RWPE2 (cell line): ENCODE measurements around the gene STRBP.

Source experiments
- ATAC-seq: fragments of 200-7000 bp; cut with Tn5 transposase; 3 replicates; pipeline ENCODE4 v1.9.1; 2021; ENCODE audit warnings: low read depth
- DNase-seq: peaks from one replicate; pipeline ENCODE4 v3.0.0-alpha.2; 2020; ENCODE audit warnings: low spot score
- H3K27ac ChIP-seq: fragments of 450-650 bp; 2 replicates; pipeline ENCODE4 v1.5.1; 2017; ENCODE audit warnings: mild to moderate bottlenecking; ENCODE audit not compliant: poor library complexity, severe bottlenecking
- H3K27me3 ChIP-seq: fragments of 250-450 bp; sonication (Bioruptor Pico); 2 replicates; pipeline ENCODE4 v1.5.1; 2021; ENCODE audit warnings: mild to moderate bottlenecking, moderate library complexity; ENCODE audit not compliant: insufficient read depth, poor library complexity, severe bottlenecking
- H3K36me3 ChIP-seq: fragments of 250-450 bp; sonication (Bioruptor Pico); 2 replicates; pipeline ENCODE4 v1.5.1; 2020; ENCODE audit warnings: low read depth, mild to moderate bottlenecking, moderate library complexity
- H3K4me1 ChIP-seq: fragments of 250-450 bp; sonication (Bioruptor Pico); 2 replicates; pipeline ENCODE4 v1.5.1; 2021; ENCODE audit warnings: mild to moderate bottlenecking, moderate library complexity; ENCODE audit not compliant: insufficient read depth, poor library complexity, severe bottlenecking
- H3K4me3 ChIP-seq: fragments of 250-450 bp; sonication (Bioruptor Pico); 2 replicates; pipeline ENCODE4 v1.5.1; 2021; ENCODE audit warnings: mild to moderate bottlenecking, moderate library complexity; ENCODE audit not compliant: severe bottlenecking
- H3K9me3 ChIP-seq: fragments of 250-450 bp; sonication (Bioruptor Pico); 2 replicates; pipeline ENCODE4 v1.5.1; 2021; ENCODE audit warnings: mild to moderate bottlenecking, moderate library complexity; ENCODE audit not compliant: severe bottlenecking
- TF ChIP-seq, protein P1 (sequence below): fragments of 450-650 bp; IDR thresholded peaks from one replicate; pipeline ENCODE4 v1.5.1; 2017; ENCODE audit warnings: mild to moderate bottlenecking, moderate library complexity; ENCODE audit not compliant: poor library complexity, severe bottlenecking

The STRBP gene

DNA sequence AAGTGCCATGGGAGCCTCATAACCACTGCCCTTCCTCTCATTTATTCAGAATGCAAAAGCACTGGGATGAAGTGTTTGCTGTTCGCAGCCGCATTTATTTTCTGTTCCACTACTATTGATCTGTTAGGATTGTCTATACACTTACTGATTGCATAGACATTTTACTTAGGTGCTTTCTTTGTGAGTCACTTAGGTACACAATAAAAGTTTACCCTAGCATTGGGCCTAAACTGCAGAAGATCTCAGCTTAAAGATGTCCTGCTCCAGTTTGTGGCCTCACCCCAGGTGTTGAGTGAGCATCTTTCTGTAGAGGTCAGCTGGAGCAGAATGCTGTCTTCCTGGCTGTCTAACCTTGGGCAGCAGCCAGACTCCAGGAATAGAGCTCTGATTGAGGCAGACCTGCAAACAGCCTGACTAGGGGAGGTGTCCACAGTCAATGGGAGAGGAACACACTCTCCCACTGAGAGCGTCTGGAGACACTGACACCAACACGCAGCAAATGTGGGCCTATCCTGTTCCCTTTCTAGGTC, 181.0 kb downstream of the STRBP start:
- DNase-seq (no peak), ATAC-seq (no peak)
- Histone ChIP-seq H3K27me3 (no peaks in the 10 kb centered on the region), H3K9me3 (peaks cover 2% of the 10 kb centered on the region), H3K4me3 (no peak overlapping the region), H3K27ac (no peak overlapping the region), H3K4me1 (no peaks in the 10 kb centered on the region), H3K36me3 (peaks cover 63% of the 10 kb centered on the region)
- TF ChIP-seq, protein P1, sequence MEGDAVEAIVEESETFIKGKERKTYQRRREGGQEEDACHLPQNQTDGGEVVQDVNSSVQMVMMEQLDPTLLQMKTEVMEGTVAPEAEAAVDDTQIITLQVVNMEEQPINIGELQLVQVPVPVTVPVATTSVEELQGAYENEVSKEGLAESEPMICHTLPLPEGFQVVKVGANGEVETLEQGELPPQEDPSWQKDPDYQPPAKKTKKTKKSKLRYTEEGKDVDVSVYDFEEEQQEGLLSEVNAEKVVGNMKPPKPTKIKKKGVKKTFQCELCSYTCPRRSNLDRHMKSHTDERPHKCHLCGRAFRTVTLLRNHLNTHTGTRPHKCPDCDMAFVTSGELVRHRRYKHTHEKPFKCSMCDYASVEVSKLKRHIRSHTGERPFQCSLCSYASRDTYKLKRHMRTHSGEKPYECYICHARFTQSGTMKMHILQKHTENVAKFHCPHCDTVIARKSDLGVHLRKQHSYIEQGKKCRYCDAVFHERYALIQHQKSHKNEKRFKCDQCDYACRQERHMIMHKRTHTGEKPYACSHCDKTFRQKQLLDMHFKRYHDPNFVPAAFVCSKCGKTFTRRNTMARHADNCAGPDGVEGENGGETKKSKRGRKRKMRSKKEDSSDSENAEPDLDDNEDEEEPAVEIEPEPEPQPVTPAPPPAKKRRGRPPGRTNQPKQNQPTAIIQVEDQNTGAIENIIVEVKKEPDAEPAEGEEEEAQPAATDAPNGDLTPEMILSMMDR = no peak

- Histone ChIP-seq H3K27ac (no peak overlapping the region), H3K4me3 (no peak overlapping the region), H3K36me3 (peaks cover 61% of the 10 kb centered on the region), H3K9me3 (peaks cover 2% of the 10 kb centered on the region), H3K4me1 (no peaks in the 10 kb centered on the region), H3K27me3 (no peaks in the 10 kb centered on the region)
- TF ChIP-seq, protein P1 = no peak
- ATAC-seq (no peak), DNase-seq (no peak)
These were observed 182.5 kb downstream of the STRBP start for GRCh38 chr9:123085916-123086315.

- Histone ChIP-seq H3K4me1 (no peaks in the 10 kb centered on the region), H3K27ac (no peak overlapping the region), H3K36me3 (peaks cover 62% of the 10 kb centered on the region), H3K4me3 (no peak overlapping the region), H3K9me3 (peaks cover 2% of the 10 kb centered on the region), H3K27me3 (no peaks in the 10 kb centered on the region)
- TF ChIP-seq, protein P1 = no peak
- DNase-seq (no peak), ATAC-seq (no peak)
These were observed 184.1 kb downstream of the STRBP start for GRCh38 chr9:123084256-123084655.

- TF ChIP-seq, protein P1 = no peak
- H3K27me3 ChIP-seq = no peaks in the 10 kb centered on the region
- H3K36me3 ChIP-seq = peaks cover 62% of the 10 kb centered on the region
- H3K4me3 ChIP-seq = no peak overlapping the region
- H3K27ac ChIP-seq = no peak overlapping the region
- H3K4me1 ChIP-seq = no peaks in the 10 kb centered on the region
- DNase-seq = no peak
- no peak for ATAC-seq
- H3K9me3 ChIP-seq = peaks cover 2% of the 10 kb centered on the region
These were observed 184.7 kb downstream of the STRBP start for GRCh38 chr9:123083680-123084079.

- Histone ChIP-seq H3K4me3 (no peak overlapping the region), H3K4me1 (no peaks in the 10 kb centered on the region), H3K36me3 (peaks cover 65% of the 10 kb centered on the region), H3K27ac (no peak overlapping the region), H3K27me3 (no peaks in the 10 kb centered on the region), H3K9me3 (peaks cover 2% of the 10 kb centered on the region)
- TF ChIP-seq, protein P1 = peak; percentile 50
- ATAC-seq (no peak), DNase-seq (no peak)
These were observed 186.6 kb downstream of the STRBP start for GRCh38 chr9:123081824-123082223.
